Spleen (tissue), 7 donors: Measurements from ENCODE around the gene TIMM29.

ENCODE experiments used
- CTCF ChIP-seq, 11 experiments: fragments of 200-600 bp in 7 of 11; fragments of 450-650 bp in 4 of 11; sonication (generic) in 4 of 11; IDR thresholded peaks in 8 of 11; conservative IDR thresholded peaks in 3 of 11; 1 replicate in 7 of 11; 2 replicates in 4 of 11; pipeline versions ENCODE4 v1.4.0 to v1.8.0; 2016 to 2021; ENCODE audit warnings: antibody characterized with exemption in 11 of 11, inconsistent platforms in 4 of 11, mild to moderate bottlenecking in 1 of 11
- POLR2A ChIP-seq, 3 donors: fragments of 450-650 bp; IDR thresholded peaks; one replicate each; pipeline ENCODE4 v1.5.1; 2017; ENCODE audit warnings: antibody characterized with exemption in 3 of 3, mild to moderate bottlenecking in 1 of 3
- POLR2AphosphoS5 ChIP-seq, 3 donors: sonication (generic); formaldehyde crosslinking; IDR thresholded peaks; one replicate each; pipeline ENCODE4 v1.5.1; 2017; ENCODE audit warnings: antibody characterized with exemption in 3 of 3
- donor health status: DM: no; HTN: no; CAD: no; lungs with moderate emphysema.
- donor health status: DM: no; HTN: no; CAD: no.
- donor health status: DM: no; HTN: no; CAD: no.

DNA sequence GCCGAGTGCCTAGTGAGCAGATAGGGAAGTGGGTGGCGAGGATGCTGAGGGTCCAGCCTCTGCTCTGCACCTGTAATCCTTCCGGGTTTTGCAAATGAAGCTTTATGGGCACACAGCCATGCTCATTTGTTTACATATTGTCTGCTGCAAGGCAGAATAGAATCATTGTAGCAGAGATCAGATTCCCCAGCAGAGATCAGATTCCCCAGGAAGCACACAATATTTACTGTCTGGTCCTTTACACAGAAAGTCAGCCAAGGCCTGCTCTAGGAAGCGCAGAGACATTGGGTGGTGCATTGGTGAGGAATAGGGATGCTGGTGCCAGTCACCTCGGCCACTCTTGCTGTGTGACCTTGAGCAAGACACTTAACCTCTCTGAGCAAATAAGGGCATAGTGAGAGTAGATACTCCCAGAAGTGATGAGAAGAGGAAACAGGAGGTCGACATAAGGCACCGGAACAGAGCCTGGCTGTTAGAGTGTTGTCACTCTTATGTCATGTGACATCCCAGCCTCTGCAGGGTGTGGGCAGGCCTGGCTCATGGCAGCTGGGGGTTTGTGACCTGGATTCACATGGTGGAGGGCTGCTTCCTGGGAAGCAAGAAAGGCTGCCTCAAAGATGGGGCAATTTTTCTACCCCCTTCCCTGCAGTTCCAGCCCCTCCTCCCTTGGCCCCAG, 31.6 kb upstream of the TIMM29 start:
- TF ChIP-seq CTCF (IDR thresholded peaks at IDR 0.05 in 8 of 11, conservative IDR thresholded peaks at IDR 0.05 in 3 of 11) (no peak), POLR2AphosphoS5 (IDR thresholded peaks at IDR 0.05) (peak in 2 of 3 donors; percentile 34 to 48), POLR2A (IDR thresholded peaks at IDR 0.05) (no peak)
